Thyroid gland (tissue), 4 donors: ENCODE measurements around the gene PCARE.

Source experiments
- CTCF ChIP-seq, 6 experiments: fragments of 200-600 bp in 3 of 6; fragments of 450-650 bp in 3 of 6; sonication (generic) in 3 of 6; IDR thresholded peaks; one replicate each; pipeline ENCODE4 v1.5.1; 2016 to 2019; ENCODE audit warnings: antibody characterized with exemption in 6 of 6, mild to moderate bottlenecking in 2 of 6, inconsistent platforms in 1 of 6, moderate library complexity in 1 of 6
- POLR2A ChIP-seq, 2 donors: fragments of 450-650 bp; IDR thresholded peaks; one replicate each; pipeline ENCODE4 v1.6.1; 2017; ENCODE audit warnings: antibody characterized with exemption in 2 of 2, mild to moderate bottlenecking in 2 of 2, moderate library complexity in 1 of 2

- no peak for TF ChIP-seq POLR2A (IDR thresholded peaks at IDR 0.05)
- no peak for TF ChIP-seq CTCF (IDR thresholded peaks at IDR 0.05)
These were observed 19.9 kb downstream of the PCARE start for GRCh38 chr2:29054430-29054829.
